ENCODE data around the gene TSHZ2. TPM values are rescaled to one million over a fixed set of nuclear protein-coding genes. Genes with fewer than 3 reads are reported as not detected.
"Not testable (repeated sequence)": the region's sequence is repeated elsewhere in the genome, so short reads cannot be mapped to it uniquely, and the experiment has no call there.

The TSHZ2 gene
- total and polyA plus RNA-seq, 11 donors = 1.8 to 12.1 (median 3.7) TPM

GRCh38 chr20:52963131-52963530, 9.0 kb upstream of the TSHZ2 start:
- Histone ChIP-seq H3K4me1 (no peaks in the 10 kb centered on the region), H3K36me3 (no peaks in the 10 kb centered on the region), H3K4me3 (no peak overlapping the region), H3K9me3 (peaks cover 0 to 4% (median 0%) of the 10 kb centered on the region in 12 donors), H3K27ac (no peak overlapping the region), H3K27me3 (peaks cover 0 to 7% (median 0%) of the 10 kb centered on the region in 9 donors)
- TF ChIP-seq CTCF (IDR thresholded peaks at IDR 0.05) (no peak), POLR2A (IDR thresholded peaks at IDR 0.05) (no peak)
- 76 to 88% (median 82%) methylated on average over 3 of the region's 3 CpGs for WGBS, 4 donors
- intact Hi-C loops (cut with DNase I) = loop anchor here in 1 of 10 donors (10.0 kb wide), 1 partner anchor 442 kb away; no protein-coding TSS in a partner anchor
- ATAC-seq (no peak), DNase-seq (no peak)

GRCh38 chr20:52964131-52964530, 8.0 kb upstream of the TSHZ2 start:
- Histone ChIP-seq H3K9me3 (peaks cover 0 to 4% (median 0%) of the 10 kb centered on the region in 12 donors), H3K27ac (no peak overlapping the region), H3K36me3 (no peaks in the 10 kb centered on the region), H3K4me3 (no peak overlapping the region), H3K4me1 (no peaks in the 10 kb centered on the region), H3K27me3 (peaks cover 0 to 7% (median 0%) of the 10 kb centered on the region in 9 donors)
- intact Hi-C loops (cut with DNase I) = loop anchor here in 1 of 10 donors (10.0 kb wide), 1 partner anchor 441 kb away; no protein-coding TSS in a partner anchor
- DNase-seq (no peak), ATAC-seq (no peak)
- TF ChIP-seq POLR2A (IDR thresholded peaks at IDR 0.05) (no peak), CTCF (IDR thresholded peaks at IDR 0.05) (no peak)
- WGBS, 4 donors = 37 to 46% (median 41%) methylated on average over 6 of the region's 6 CpGs

GRCh38 chr20:52965380-52965779, 6.8 kb upstream of the TSHZ2 start:
- peaks cover 0 to 7% (median 0%) of the 10 kb centered on the region in 9 donors for H3K27me3 ChIP-seq
- intact Hi-C loops (cut with DNase I) = loop anchor here in 1 of 10 donors (10.0 kb wide), 1 partner anchor 439 kb away; no protein-coding TSS in a partner anchor
- DNase-seq (no peak), ATAC-seq (no peak)
- no peaks in the 10 kb centered on the region for H3K4me1 ChIP-seq
- 74 to 100% (median 80%) methylated on average over 1 of the region's 1 CpG for WGBS, 4 donors
- H3K36me3 ChIP-seq = no peaks in the 10 kb centered on the region
- peaks cover 0 to 4% (median 0%) of the 10 kb centered on the region in 12 donors for H3K9me3 ChIP-seq
- H3K27ac ChIP-seq = no peak overlapping the region
- TF ChIP-seq POLR2A (IDR thresholded peaks at IDR 0.05) (no peak), CTCF (IDR thresholded peaks at IDR 0.05) (no peak)
- H3K4me3 ChIP-seq = no peak overlapping the region

GRCh38 chr20:52965819-52966218, 6.3 kb upstream of the TSHZ2 start:
- 89 to 91% (median 90%) methylated on average over 2 of the region's 2 CpGs for WGBS, 4 donors

GRCh38 chr20:52966543-52966942, 5.6 kb upstream of the TSHZ2 start:
- not testable (repeated sequence) for H3K4me1 ChIP-seq, H3K27ac ChIP-seq, ATAC-seq, DNase-seq, H3K4me3 ChIP-seq, H3K36me3 ChIP-seq, H3K9me3 ChIP-seq
- intact Hi-C loops (cut with DNase I) = loop anchor here in 1 of 10 donors (10.0 kb wide), 1 partner anchor 438 kb away; no protein-coding TSS in a partner anchor
- peaks cover 0 to 12% (median 0%) of the 10 kb centered on the region in 9 donors for H3K27me3 ChIP-seq

More at GRCh38 chr20:52965819-52966218, 6.3 kb upstream of the TSHZ2 start:
- Histone ChIP-seq H3K27ac (no peak overlapping the region), H3K27me3 (peaks cover 0 to 8% (median 0%) of the 10 kb centered on the region in 9 donors), H3K9me3 (peaks cover 0 to 4% (median 0%) of the 10 kb centered on the region in 12 donors), H3K4me1 (no peaks in the 10 kb centered on the region), H3K4me3 (no peak overlapping the region), H3K36me3 (no peaks in the 10 kb centered on the region)
- no peak for ATAC-seq
- DNase-seq = no peak
- intact Hi-C loops (cut with DNase I) = loop anchor here in 1 of 10 donors (10.0 kb wide), 1 partner anchor 439 kb away; no protein-coding TSS in a partner anchor
- TF ChIP-seq POLR2A (IDR thresholded peaks at IDR 0.05) (no peak), CTCF (IDR thresholded peaks at IDR 0.05) (no peak)

Measured in heart left ventricle (tissue), 16 donors.